ENCODE data around the gene NFAM1. TPM values are rescaled to one million over a fixed set of nuclear protein-coding genes. Genes with fewer than 3 reads are reported as not detected.

NFAM1 gene
- polyA plus RNA-seq, 1 of the 3 experiments (the other 2 are of a cell fraction) = 0.02 TPM

GRCh38 chr22:42399315-42400271, 32.6 kb downstream of the NFAM1 start:
- peaks cover 0 to 14% of the 10 kb centered on the region in 2 experiments; a peak in 2 of 4 replicates for H3K4me1 ChIP-seq (ENCODE audit: control insufficient read depth in 1 of 2, insufficient read depth in 2 of 2, low read depth in 1 of 2, low read length in 1 of 2)
- no peaks in the 10 kb centered on the region for H3K27me3 ChIP-seq (ENCODE audit: insufficient read depth)
- H2AFZ ChIP-seq (ENCODE audit: low read depth) = no peak overlapping the region
- ChIA-PET POLR2A (no interaction called here), CTCF (interaction anchor here (1.0 to 1.3 kb wide), 3 partner anchors 37 to 234 kb away, joined by 3 read pairs; no protein-coding TSS in a partner anchor)
- no peaks in the 10 kb centered on the region for H3K79me2 ChIP-seq (ENCODE audit: insufficient read depth)
- H3K4me2 ChIP-seq = no peak overlapping the region
- no peaks in the 10 kb centered on the region for H3K9me2 ChIP-seq
- H3K9ac ChIP-seq = no peak overlapping the region
- H4K20me1 ChIP-seq (ENCODE audit: insufficient read depth) = no peaks in the 10 kb centered on the region
- H3K9me3 ChIP-seq = no peaks in the 10 kb centered on the region
- no peaks in the 10 kb centered on the region for H3F3A ChIP-seq (replicated peaks; ENCODE audit: insufficient read depth)
- peak; percentile 81 for DNase-seq
- TF ChIP-seq JUND (IDR thresholded peaks at IDR 0.05) (no peak), GABPA (IDR thresholded peaks at IDR 0.05; ENCODE audit: low read depth) (no peak), USF2 (IDR thresholded peaks at IDR 0.05; ENCODE audit: borderline replicate concordance, low read depth, low read length) (no peak), TCF12 (IDR thresholded peaks at IDR 0.05) (no peak), CHD2 (IDR thresholded peaks at IDR 0.05; ENCODE audit: low read length, partially characterized antibody) (peak; percentile 36), FOXM1 (IDR thresholded peaks at IDR 0.05; ENCODE audit: low read depth) (no peak), CTCF (IDR thresholded peaks at IDR 0.05) (no peak), RAD21 (IDR thresholded peaks at IDR 0.05; ENCODE audit: low read length) (peak; percentile 38), SIN3A (IDR thresholded peaks at IDR 0.05; ENCODE audit: borderline replicate concordance, low read depth, low read length) (no peak)
- TF ChIP-seq, protein P1, sequence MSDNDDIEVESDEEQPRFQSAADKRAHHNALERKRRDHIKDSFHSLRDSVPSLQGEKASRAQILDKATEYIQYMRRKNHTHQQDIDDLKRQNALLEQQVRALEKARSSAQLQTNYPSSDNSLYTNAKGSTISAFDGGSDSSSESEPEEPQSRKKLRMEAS (IDR thresholded peaks at IDR 0.05; ENCODE audit: low read depth) = no peak
- TF ChIP-seq, protein P2, sequence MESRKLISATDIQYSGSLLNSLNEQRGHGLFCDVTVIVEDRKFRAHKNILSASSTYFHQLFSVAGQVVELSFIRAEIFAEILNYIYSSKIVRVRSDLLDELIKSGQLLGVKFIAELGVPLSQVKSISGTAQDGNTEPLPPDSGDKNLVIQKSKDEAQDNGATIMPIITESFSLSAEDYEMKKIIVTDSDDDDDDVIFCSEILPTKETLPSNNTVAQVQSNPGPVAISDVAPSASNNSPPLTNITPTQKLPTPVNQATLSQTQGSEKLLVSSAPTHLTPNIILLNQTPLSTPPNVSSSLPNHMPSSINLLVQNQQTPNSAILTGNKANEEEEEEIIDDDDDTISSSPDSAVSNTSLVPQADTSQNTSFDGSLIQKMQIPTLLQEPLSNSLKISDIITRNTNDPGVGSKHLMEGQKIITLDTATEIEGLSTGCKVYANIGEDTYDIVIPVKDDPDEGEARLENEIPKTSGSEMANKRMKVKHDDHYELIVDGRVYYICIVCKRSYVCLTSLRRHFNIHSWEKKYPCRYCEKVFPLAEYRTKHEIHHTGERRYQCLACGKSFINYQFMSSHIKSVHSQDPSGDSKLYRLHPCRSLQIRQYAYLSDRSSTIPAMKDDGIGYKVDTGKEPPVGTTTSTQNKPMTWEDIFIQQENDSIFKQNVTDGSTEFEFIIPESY (IDR thresholded peaks at IDR 0.05; ENCODE audit: borderline replicate concordance, low read depth) = no peak
- H3K36me3 ChIP-seq (replicated peaks in 1 of 2; ENCODE audit: control insufficient read depth in 1 of 2, insufficient read depth in 2 of 2, low read length in 1 of 2) = no peaks in the 10 kb centered on the region
- H3K27ac ChIP-seq (ENCODE audit: low read depth in 2 of 2, low read length in 1 of 2) = no peak overlapping the region
- 77% methylated on average over 17 of the region's 30 CpGs for WGBS (ENCODE audit: low lambda C conversion rate)
- H3K4me3 ChIP-seq (ENCODE audit: low read depth in 2 of 2, low read length in 1 of 2) = no peak overlapping the region

All from SK-N-SH (cell line).